T-helper 9 cell (primary cell): ENCODE data around the gene PBRM1.
A peak's percentile ranks its signal among the peaks of the same experiment; 100 is the strongest.
"Not testable (repeated sequence)": the region's sequence is repeated elsewhere in the genome, so short reads cannot be mapped to it uniquely, and the experiment has no call there.

Source experiments
- DNase-seq: peaks from one replicate; pipeline ENCODE4 v3.0.0-alpha.2; 2020

Gene PBRM1

DNA sequence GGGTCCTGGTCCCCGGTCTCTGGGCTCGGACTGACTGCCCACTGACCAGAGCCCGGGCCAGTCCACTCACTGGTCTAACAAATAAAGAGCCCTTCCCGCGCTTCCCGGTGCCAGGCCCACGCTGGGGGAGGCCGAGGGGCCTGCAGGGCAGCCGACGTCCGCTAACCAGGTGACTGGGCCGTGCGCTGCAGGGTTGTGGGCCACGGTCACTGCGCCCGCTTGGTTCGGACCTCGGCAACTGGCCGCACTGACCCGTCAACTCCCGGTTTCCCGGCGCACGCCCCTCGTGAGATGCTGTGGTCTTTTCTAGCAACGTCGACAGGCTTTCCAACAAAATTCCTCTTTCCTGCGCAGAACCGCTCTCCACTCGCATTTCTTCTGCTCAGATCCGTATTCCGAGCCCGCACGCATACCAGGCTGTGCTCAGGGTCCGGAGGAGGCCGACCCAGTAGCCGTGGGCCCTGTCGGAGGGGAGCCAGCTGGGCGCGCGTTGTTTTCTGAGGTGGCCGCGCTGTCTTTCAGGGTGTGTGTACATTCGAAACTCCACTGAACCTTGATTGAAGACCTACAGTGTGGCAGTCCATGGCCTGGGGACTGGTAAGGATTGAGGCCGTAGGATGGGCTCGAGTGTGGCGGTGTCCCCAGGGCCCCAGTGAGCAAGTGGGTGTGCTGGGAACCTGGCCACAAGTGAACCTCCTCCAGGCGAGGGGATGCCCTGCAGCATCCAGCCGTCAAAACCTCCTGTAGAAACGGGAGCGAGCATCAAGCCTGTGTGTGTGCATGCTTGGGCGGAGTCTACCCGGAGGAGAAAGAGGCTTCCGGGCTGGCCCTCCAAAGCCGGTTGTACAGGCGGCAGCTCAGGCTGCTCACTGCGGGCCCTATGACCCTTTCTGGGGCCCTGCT is 151.2 kb downstream of the PBRM1 start:
- no peak for DNase-seq

DNA sequence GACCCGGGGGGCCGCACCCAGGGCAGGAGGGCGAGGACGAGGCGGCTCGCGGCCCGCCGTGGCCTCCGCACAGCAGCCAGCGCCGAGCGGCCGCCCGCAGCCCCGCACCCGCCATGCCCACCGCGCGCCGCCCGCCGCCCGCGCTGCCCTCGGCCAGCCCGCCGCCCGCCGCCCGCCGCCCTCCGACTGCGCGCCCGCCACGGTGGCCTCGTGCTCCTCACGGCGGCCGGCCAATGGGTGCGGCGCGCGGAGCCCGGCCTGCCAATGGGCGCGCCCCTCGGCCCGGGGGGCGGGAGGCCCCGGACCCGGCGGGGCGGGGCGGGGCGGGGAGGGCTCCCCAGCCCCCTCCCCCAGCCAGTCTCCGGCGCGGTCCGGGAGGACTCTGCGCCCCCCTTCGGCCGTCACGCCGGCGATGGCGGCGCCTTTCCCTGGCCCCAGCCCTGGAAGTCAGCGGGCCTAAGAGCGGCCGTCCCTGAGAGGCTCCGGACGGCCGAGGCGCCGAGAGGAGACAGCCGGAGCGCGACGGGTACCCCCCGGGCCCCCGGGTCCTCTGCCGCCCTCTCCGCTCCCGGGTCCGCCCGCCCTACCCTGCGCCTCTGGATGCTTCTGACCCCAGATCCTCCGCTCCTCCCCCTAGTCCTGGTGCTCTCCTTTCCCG is 152.0 kb downstream of the PBRM1 start, which contains the start of gene NT5DC2:
TSS of gene NT5DC2 (minus strand) at position 235 of the 658 bp plus-strand sequence. CDS start at position 115, 120 bp downstream.
- peak; percentile 49 for DNase-seq

DNA sequence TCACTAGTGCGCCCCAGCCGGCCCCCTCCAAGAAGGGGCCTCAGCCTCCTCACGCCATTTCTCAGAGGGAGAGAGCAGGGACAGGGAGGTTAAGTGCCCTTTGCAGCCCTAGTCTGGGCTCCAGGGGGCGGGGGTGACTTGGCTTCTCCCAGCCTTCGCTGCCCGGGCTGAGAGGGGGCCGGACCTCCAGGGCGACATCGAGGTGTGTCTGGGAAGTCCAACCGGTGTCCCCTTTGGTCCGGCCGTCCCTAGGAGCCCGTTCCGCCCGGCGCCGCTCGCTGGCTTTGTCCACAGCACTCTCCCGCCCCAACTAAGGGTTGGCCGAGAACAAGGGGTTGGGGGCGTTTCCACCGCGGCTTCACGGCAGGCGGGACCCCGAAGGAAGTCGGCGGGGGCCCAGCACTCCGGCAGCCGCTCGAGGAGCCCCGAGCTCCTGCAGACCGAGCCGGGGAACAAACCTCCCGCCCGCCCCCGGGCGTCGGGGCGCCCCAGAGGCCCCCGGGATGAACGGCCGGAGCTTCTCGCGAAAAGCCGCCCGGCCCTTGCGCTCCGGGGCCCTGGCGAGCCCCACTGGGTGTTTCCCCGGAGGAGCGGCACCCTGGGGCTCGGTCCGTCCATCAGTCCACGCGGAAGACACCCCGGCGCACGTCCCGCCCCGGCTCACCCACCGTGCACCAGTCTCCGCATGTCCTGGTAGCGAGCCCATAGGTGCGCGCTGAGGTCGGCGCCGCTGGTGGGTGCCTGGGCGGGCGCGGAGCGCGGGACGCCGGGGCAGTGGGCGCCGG is 152.7 kb downstream of the PBRM1 start:
- DNase-seq: peak; percentile 17

DNA sequence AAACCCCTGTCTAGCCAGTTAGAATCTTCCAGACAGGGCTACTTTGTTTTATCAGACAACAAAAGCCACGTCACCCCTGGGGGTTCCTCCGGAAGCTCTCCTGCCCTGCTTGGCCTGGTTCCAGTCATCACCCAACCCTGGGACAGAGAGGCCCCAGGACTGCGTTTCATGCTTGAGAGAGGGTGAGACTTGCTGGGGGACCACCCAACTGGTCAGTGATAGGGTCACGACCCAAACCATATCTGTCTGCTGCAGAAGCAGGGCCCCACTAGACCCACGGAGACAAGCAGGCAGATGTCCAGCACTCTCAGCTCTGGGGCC is 153.2 kb downstream of the PBRM1 start:
- DNase-seq: no peak

DNA sequence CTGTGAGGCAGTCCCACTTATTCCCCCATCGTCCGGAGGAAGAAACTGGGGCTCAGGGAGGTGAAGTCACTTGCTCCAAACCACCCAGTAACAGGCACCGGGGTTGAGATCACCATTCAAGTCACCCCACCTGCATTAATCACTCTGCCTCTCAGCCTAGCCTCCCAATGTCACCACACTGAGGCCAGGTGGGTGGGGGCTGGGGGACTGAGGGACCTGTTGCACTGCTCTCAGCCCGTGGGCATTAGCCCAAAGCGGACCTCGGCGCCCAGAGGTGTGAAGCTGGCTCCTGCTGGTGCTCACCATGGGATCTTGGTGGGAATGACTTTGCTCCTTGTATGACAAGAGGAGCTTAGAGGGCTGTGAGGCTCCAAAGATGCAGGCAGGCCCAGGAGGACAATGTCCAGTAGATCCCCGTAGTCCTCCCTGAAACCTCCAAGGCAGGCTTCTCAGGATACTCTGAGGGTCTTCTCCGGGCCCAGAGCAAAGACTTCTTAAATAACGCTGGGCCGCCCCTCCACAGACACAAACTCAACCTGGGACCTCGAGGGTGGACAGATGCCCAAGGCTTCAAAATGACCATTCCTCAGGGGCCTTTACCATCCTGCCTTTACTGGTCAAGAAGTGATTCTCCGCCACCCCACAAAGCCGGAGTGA is 153.7 kb downstream of the PBRM1 start:
- no peak for DNase-seq

DNA sequence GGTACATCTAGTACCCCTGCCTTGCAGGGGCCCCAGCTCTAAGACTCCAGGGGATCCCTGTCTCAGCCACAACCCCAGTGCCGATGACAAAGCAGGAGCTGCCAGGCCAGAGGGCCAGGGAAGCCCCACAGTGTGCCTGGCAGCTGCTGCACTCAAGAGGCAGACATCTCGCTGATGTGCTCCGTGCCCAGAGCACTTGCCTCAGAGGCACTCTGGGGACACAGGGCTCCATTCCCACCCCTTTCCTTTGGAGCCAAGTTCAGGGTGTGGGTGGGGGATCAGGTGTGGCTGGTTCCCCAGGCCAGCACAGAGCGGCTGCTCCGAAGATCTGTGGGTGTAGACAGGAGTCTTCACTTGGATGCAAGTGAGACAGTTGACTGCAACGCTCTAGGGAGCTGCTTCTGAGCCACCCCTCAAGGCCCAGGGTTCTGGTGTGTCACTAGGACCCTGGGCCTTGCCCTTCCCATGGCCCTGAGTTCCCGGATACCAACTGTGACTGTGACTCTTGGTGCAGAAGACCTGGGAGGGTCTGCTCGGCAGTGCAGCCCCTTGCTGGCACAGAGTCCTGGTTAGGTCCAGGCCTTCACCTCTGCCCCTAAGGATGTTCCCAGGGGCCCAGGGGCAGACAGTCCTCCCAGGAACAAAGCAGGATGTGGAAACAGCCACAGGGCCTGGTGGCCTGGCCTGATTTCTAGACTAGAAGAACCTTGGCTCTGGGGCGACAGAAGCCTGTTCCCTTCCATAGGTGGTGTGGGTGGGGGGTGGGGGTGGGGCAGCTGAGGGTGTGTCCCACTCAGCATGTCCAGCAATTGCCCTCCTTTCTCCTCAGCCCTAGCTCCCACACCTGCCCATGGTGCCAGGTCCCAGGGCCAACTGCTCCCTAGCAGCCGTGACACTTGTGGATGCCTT is 154.5 kb downstream of the PBRM1 start:
- no peak for DNase-seq

DNA sequence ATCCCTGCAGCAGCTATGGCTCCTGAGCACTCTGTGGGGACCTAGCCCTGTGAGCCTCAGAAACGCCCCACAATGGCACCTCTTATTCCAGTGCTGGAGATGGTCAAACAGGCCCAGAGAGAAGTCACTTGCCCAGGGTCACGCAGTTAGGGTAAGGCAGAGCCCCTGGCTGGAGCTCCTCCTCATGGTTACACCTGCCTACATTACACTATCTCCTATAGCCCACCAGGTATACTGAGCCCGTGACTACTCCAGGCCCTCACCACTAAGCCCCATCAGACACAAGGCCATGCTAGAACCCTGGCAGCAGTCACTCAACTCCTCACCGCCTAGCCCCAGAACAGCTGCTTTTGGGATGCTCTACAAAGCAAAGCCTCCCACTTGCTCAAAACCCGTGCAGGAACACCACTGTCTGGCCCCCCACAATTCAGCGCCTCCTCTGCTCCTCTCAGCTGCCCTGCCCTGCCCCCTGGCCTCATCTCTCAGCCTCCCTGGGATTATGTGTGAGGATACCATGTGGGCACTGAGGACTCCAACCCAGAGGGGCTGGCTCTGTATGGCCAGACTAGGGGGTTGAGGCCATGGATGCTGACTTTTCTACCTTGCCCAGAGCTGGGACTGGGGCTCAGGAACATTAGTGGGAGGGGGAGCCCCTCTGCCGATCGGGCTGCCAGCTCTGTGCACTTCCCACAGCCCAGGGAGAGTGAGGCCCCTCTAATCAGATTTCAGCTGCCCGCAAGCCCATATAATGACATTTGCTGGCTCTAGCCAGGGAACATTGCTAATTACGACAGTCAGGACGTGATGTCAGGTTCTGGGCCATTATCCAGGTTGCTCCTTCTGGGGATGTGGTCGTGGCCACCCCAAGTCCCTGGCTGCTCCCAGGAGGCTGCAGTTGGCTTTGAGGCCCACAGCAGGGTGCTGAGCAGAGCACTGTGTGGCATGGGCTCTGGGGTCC is 156.1 kb downstream of the PBRM1 start:
- DNase-seq: no peak

DNA sequence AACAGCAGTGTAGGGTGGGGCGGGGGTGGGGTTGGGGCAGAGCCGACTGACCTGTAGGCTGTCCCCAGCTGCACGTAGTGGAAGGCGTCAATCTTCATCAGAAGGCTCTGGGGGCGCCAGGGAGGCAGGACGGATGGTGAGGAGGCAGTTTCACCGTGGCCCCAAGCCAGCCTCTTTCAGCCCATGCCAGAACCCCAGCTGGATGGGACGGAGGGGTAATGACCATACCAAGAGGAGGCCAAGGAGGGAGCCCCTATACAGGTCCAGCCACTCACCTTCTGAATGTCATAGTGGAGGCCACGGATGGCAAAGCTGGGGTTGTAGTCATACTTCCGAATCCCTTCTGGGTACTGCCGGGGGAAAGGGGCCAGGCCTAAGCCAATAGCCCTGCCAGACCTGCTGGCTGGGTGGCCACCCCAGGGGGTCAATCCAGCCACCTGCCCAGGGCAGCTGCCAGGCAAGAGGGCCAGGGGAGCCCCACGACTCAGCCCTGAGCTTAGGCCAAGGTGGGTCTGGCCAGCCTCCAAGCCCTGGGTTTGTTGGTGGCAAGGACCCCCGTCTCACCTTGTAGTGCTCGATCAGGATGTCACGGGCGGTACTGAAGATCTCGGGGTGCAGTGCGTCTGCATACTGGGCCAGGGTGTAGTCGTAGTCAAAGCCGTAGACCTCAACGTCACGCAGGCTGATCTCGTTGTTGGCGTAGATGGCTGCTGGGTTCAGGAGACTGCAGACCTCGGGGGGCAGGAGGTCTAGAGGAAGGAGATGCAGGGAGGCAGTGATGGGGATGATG is 156.9 kb downstream of the PBRM1 start:
- no peak for DNase-seq

DNA sequence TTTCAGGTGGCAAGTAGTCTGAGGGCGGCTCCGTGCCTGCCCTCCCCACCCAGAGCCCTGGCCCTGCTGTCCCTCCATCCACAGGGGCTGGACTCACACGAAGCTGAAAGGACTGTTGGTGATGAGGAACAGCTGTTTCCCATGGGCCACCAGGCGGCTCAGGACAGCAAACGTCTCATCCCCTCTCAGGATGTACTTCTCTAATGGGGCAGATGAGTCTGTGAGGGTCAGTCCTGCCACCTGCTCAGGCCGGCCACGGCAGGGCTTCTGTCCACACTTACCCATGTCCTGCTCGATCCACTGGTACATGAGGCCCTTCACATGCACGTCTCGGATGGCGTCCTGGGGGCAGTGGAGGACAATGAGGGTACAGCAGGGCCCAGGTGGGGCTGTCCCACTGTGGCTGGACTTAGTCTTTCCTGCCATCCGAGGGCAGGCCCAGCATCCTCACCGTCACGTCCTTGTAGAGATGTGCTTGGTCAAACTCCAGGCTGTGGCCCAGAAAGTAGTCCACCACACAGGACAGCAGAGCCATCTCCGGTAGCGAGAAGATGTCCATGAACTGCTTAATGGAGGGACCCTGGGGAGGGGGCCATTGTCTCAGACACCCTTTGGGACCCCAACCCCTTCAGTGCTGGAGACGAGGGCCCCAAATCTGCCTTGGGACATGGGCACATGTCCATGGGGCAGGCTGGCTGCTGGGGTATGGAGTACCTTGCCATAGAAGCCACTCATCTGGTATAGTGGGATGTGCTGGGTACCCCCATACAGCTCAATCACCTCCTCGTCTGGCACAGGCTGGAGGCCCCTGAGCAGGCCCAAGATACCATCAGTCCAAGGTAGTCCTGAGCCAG is 157.8 kb downstream of the PBRM1 start:
- DNase-seq: no peak

DNA sequence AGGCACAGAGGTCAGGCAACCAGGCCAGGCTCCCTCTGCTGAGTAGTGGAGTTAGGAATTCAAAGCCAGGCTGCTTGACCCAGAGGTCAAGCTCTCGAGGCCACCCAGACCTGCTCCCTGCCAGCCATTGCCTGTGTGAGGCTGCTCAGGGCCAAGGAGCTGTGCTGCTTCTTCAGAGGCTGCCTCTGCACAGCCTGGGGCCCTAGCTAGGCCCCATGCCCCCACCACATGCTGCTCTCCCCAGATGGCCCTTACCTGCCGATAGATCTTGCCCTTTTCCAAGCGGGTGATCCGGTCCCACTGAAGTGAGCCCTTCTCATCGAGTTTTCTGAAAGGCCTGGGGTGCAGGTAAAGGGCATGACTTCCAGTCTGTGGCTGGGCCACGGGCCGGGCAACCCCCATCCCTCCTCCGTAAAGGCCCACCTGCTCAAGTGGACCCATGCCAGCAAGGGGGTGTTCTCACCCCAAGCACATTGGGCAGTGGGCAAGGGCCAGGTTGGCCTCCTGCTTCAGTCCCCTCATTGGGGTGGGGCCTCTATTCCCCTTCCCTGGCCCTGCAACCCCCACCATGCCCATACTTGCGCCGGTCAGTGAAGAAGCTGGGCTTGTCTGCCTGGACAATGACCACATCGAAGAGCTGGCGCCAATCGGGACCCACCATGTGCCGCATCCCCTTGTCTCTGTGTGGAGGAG is 158.5 kb downstream of the PBRM1 start:
- DNase-seq: no peak

DNA sequence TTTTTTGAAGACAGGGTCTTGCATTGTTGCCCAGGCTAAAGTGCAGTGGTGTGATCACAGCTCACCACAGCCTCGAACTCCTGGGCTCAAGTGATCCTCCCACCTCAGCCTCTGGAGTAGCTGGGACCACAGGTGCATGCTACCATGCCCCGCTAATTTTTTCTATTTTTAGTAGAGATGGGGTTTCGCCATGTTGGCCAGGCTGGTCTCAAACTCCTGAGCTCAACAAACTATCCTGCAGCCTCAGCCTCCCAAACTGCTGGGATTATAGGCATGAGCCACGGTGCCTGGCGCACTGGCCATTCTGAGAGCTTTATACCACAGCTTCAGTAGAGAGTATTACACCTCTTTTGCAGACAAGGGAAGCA is 159.1 kb downstream of the PBRM1 start:
- DNase-seq: not testable (repeated sequence)

DNA sequence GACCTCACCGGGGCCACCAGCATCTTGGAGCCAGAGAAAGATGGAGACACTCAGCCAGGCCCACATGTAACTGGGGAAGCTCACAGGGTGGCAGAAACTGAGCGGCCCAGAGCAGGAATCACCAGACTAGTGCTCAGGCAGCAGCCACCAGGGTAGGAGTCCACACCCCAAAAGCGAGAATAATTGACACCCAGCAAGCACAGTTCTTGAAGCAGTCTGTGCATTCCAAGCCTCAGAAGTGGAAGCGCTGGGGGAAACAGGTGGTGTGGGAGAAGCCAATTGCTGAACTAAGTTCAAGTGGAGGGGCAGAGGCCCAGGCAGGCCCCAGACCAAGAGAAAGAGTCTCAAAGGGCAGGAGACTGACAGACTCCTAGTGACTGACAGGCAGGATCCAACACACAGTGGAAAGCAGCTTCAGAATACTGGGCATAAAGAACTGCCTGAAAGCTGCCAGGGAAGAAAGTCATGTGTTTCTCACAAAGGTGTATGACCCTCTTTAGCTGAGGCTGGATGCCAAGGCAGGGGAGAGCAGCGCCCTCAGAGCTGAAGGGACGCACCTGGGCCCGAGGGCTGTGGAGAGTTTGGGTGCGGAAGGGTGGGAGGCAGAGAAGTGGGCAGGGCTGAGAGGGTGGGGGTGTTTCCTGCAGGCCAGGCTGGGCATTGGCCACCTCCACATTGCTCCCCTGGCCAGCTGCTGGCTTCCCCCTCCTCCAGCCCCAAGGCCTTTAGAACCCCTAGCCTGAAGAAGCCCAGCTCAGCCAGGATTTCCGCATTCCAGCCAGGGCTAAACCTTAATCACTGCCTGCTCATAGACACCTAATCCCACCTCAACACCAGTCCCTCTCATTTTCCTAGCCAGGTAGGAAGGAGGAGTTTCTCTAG is 159.8 kb downstream of the PBRM1 start:
- DNase-seq: no peak

DNA sequence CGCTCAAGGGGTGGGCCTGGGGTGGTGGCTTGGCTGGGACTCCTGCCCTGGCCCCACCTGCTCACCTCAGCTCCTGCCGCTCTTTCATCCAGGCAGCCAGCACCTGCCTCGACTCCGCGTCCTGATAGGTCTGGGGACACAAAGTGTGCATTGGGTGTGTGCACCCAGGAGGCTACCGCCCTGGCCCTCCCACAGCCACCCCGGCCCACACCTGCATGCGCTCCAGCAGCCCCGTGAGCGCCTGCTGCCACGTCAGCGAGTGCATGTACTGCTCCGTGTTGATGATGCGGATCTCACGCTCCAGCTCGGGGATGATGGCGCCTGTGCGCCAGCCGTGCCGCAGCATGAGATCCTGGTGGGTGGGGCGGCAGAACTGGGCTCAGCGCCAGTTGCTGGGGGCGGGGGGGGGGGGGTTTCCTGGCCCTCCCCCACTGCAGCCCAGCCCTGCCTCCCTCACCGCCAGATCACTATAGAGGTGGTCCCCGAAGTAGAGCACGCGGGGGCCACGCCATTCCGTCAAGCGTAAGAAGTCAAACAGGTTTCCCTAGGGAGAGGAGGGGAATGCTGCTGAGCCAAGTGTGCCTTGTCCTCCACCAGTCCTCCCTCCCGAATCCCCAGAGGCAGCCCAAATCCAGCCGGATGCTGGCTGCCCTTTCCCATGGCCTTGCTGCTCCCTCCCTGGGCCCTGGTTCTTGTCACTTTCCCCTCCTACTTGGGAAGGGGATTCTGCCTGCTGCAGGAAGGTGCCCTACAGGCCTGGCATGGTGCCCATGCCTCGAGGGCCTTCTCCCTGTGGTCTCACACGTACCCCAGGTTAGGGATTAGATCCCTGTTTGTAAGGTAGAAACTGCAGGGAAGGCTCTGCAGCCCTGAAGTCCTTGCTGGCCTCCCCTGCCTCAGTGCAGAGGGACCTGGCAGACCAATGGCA is 160.7 kb downstream of the PBRM1 start:
- DNase-seq: no peak

DNA sequence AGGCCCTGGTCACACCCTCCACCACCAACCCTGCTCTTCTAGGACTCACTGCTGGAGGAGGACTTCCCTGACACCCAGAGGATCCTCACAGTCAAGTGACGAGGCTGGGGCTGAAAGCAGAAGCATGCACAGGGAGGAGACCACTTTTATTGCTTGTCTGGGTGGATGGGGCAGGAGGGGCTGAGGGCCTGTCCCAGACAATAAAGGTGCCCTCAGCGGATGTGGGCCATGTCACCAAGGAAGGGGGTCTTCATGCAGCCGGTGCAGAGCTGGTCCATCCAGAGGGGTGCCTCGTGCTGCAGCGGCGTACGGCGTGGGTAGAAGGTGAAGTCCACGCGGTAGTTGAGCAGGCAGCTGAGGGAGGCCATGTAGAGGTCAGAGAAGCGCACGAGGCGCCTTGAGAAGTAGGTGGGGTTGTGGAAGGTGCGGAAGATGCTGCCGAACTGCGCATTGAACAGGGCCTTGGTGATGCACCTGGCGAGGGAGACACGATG is 161.4 kb downstream of the PBRM1 start:
- DNase-seq: no peak

DNA sequence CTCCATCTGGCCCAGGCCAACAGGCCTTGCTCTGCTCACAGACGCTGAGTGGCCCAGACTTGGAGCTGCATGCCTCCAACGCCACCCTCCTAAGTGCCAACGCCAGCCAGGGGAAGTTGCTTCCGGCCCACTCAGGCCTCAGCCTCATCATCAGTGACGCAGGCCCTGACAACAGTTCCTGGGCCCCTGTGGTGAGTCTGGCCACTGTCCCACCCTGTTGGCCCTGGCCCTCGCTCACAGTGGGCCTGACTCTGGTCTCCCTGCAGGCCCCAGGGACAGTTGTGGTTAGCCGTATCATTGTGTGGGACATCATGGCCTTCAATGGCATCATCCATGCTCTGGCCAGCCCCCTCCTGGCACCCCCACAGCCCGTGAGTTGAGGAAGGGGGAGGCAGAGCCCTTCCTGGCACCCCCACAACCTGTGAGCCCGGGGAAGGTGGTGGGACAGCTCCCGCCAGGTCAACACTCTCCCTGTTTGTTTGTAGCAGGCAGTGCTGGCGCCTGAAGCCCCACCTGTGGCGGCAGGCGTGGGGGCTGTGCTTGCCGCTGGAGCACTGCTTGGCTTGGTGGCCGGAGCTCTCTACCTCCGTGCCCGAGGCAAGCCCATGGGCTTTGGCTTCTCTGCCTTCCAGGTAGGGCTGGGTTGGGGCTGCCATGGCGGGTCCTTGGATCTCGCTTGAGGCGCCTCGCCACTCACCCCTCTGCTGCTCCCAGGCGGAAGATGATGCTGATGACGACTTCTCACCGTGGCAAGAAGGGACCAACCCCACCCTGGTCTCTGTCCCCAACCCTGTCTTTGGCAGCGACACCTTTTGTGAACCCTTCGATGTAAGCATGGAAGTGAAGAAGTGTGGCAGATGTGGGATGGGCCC is 162.1 kb downstream of the PBRM1 start:
- DNase-seq: no peak
